HG03558 (cell line): ENCODE measurements around the gene DHRS13.
A peak's percentile ranks its signal among the peaks of the same experiment; 100 is the strongest.
"Not testable (repeated sequence)": the region's sequence is repeated elsewhere in the genome, so short reads cannot be mapped to it uniquely, and the experiment has no call there.

Experiments
- ATAC-seq: cut with Tn5 transposase; IDR thresholded peaks from one replicate; pipeline ENCODE4 v1.9.1; 2021; ENCODE audit warnings: moderate number of reproducible peaks; ENCODE audit not compliant: unreplicated experiment; ENCODE audit errors: extremely low read depth

Gene DHRS13

GRCh38 chr17:28864991-28865849, 37.7 kb downstream of the DHRS13 start:
- no peak for ATAC-seq

- ATAC-seq: no peak
Observed at GRCh38 chr17:28863953-28864352, 38.9 kb downstream of the DHRS13 start.

GRCh38 chr17:28862561-28862960, 40.3 kb downstream of the DHRS13 start:
- no peak for ATAC-seq

- no peak for ATAC-seq
Observed at GRCh38 chr17:28861393-28862203, 41.3 kb downstream of the DHRS13 start.

GRCh38 chr17:28860363-28860808, 42.5 kb downstream of the DHRS13 start:
- ATAC-seq: no peak

- no peak for ATAC-seq
Observed at GRCh38 chr17:28858801-28859355, 44.0 kb downstream of the DHRS13 start.

- ATAC-seq: no peak
Observed at GRCh38 chr17:28857905-28858800, 44.7 kb downstream of the DHRS13 start.

- ATAC-seq: no peak
Observed at GRCh38 chr17:28856028-28856574, 46.8 kb downstream of the DHRS13 start.

- no peak for ATAC-seq
Observed at GRCh38 chr17:28855336-28855679, 47.6 kb downstream of the DHRS13 start.

GRCh38 chr17:28854457-28855335, 48.2 kb downstream of the DHRS13 start, which contains the start of gene ERAL1:
Gene ERAL1 (plus strand): TSS chr17:28855016. CDS start chr17:28855035, 19 bp downstream.
- ATAC-seq: peak; percentile 73

GRCh38 chr17:28853295-28853694, 49.6 kb downstream of the DHRS13 start:
- no peak for ATAC-seq

- ATAC-seq: no peak
Observed at GRCh38 chr17:28849281-28849680, 53.6 kb downstream of the DHRS13 start.

- not testable (repeated sequence) for ATAC-seq
Observed at GRCh38 chr17:28848667-28849066, 54.2 kb downstream of the DHRS13 start.
